Heart left ventricle (tissue), 16 donors: ENCODE data around the gene ARAP3. TPM values are rescaled to one million over a fixed set of nuclear protein-coding genes. Genes with fewer than 3 reads are reported as not detected.

Experiments
- ATAC-seq, 4 donors: fragments of 200-7000 bp; cut with Tn5 transposase; one replicate each; pipeline ENCODE4 v1.9.1; 2020 to 2022; ENCODE audit warnings: moderate library complexity in 4 of 4, mild to moderate bottlenecking in 3 of 4, moderate number of reproducible peaks in 1 of 4
- DNase-seq, 5 donors: peaks; one replicate each; pipeline ENCODE4 v3.0.0-alpha.2; 2020
- H3K27ac ChIP-seq, 12 donors: fragments of 200-600 bp; sonication (generic) in 4 of 12; one replicate each; pipeline versions ENCODE4 v1.5.0 to v1.8.0; 2016 to 2022; ENCODE audit warnings: mild to moderate bottlenecking in 2 of 12
- H3K27me3 ChIP-seq, 9 donors: fragments of 200-600 bp; sonication (generic) in 2 of 9; one replicate each; pipeline versions ENCODE4 v1.5.1 to v1.8.0; 2016 to 2022; ENCODE audit warnings: mild to moderate bottlenecking in 3 of 9
- H3K36me3 ChIP-seq, 9 donors: fragments of 200-600 bp; sonication (generic) in 2 of 9; one replicate each; pipeline versions ENCODE4 v1.5.0 to v1.8.0; 2018 to 2022; ENCODE audit warnings: mild to moderate bottlenecking in 2 of 9
- H3K4me1 ChIP-seq, 12 donors: fragments of 200-600 bp; sonication (generic) in 4 of 12; one replicate each; pipeline versions ENCODE4 v1.5.0 to v1.8.0; 2016 to 2022; ENCODE audit warnings: mild to moderate bottlenecking in 3 of 12
- H3K4me3 ChIP-seq, 12 donors: fragments of 200-600 bp; sonication (generic) in 4 of 12; one replicate each; pipeline versions ENCODE4 v1.5.0 to v1.8.0; 2017 to 2022; ENCODE audit warnings: mild to moderate bottlenecking in 9 of 12, moderate library complexity in 4 of 12
- H3K9me3 ChIP-seq, 12 donors: fragments of 200-600 bp; sonication (generic) in 4 of 12; one replicate each; pipeline versions ENCODE4 v1.5.0 to v1.8.0; 2016 to 2022; ENCODE audit warnings: mild to moderate bottlenecking in 1 of 12
- CTCF ChIP-seq, 12 donors: fragments of 200-600 bp; sonication (generic) in 4 of 12; IDR thresholded peaks; one replicate each; pipeline versions ENCODE4 v1.5.0 to v1.8.0; 2018 to 2022; ENCODE audit warnings: antibody characterized with exemption in 12 of 12, mild to moderate bottlenecking in 5 of 12
- POLR2A ChIP-seq, 2 donors: fragments of 450-650 bp; IDR thresholded peaks; one replicate each; pipeline ENCODE4 v1.6.1; 2017; ENCODE audit warnings: antibody characterized with exemption in 2 of 2, mild to moderate bottlenecking in 2 of 2, moderate library complexity in 2 of 2
- WGBS, 4 donors: extraction: QIAGEN DNeasy Blood & Tissue Kit in 2 of 4; methylation state at CpG; one replicate each; pipeline versions ENCODE4 v1.1.5 to v1.1.7; 2013 to 2018; 5-methylcytosine and 5-hydroxymethylcytosine counted together
- intact Hi-C, 10 donors: fragments of 100-400 bp; cut with DNase I; formaldehyde crosslinking; loops; one replicate each; pipeline versions ENCODE4 v1.11.1 to v1.14.2; 2022
- polyA plus RNA-seq, 2 donors: library from polyadenylated mRNA; stranded (reverse); fragments of 200-250 nt; gene quantifications; one replicate each; pipeline ENCODE4 v1.2.3, GENCODE V29; 2013
- total RNA-seq, 9 donors: library from RNA; depleted of rRNA in 2 of 9; stranded (reverse); fragments of >200 nt in 2 of 9; fragmentation: NEBNext Ultra II Directional in 3 of 9; extraction: Animal tissue kit (Norgen Biotek cat#: 25700) in 3 of 9; gene quantifications; one replicate each; pipeline versions ENCODE4 v1.1.0 to v1.2.4, GENCODE V29; 2016 to 2023
- donor health status: ischemic (EF 13 %, LVEDD 7.1; RV severe dilation, severe dysfunction).
- donor health status: healthy with polysubstance abuse.
- donor health status: DM: no; HTN: yes; CAD: no.
- donor health status: DM: no; HTN: no; CAD: no.
- donor health status: ischemic (EF 25% LVEDD 6.9; RV normal size, moderate dysfunction).
- donor health status: ischemic (EF 25% LVEDD 5.7; RV mildly dilated, moderate dysfunction).
- donor health status: healthy.
- donor health status: DM: yes; HTN: yes; CAD: no.
- donor health status: ischemic (EF 35%, LVEDD 5.7; RV mildly dilated, moderate dysfunction).
- donor health status: nonischemic (EF 11% LVEDD 7.7; RV severe dilation, severe dysfunction).
- donor health status: DM: yes; HTN: yes; CAD: no.
- donor health status: PGD.
- donor health status: ischemic (EF 29% LVEDD 5.4; RV normal size, mild dysfunction).
- donor health status: nonischemic (EF 23%, LVEDD 6.1; RV moderate dilation, normal function).

ARAP3 gene
- total and polyA plus RNA-seq, 11 donors: 8.9 to 20.5 (median 13.8) TPM

GRCh38 chr5:141672071-141672840, 9.8 kb downstream of the ARAP3 start:
- 93 to 94% (median 94%) methylated on average over 21 to 23 of the region's 23 CpGs for WGBS, 4 donors
- Histone ChIP-seq H3K4me1 (peaks cover 0 to 12% (median 0%) of the 10 kb centered on the region in 12 donors), H3K36me3 (peaks cover 0 to 71% (median 36%) of the 10 kb centered on the region in 9 donors), H3K27me3 (no peaks in the 10 kb centered on the region), H3K4me3 (no peak overlapping the region), H3K27ac (no peak overlapping the region), H3K9me3 (no peaks in the 10 kb centered on the region)
- intact Hi-C loops: no loop called here
- DNase-seq (no peak), ATAC-seq (peak in 1 of 4 donors; percentile 17)
- TF ChIP-seq POLR2A (IDR thresholded peaks at IDR 0.05): no peak
- no peak for TF ChIP-seq CTCF (IDR thresholded peaks at IDR 0.05)

- H3K36me3 ChIP-seq: peaks cover 0 to 71% (median 38%) of the 10 kb centered on the region in 9 donors
- no peaks in the 10 kb centered on the region for H3K27me3 ChIP-seq
- no peaks in the 10 kb centered on the region for H3K9me3 ChIP-seq
- intact Hi-C loops: no loop called here
- peaks cover 0 to 12% (median 0%) of the 10 kb centered on the region in 12 donors for H3K4me1 ChIP-seq
- no peak overlapping the region for H3K4me3 ChIP-seq
- ATAC-seq (no peak), DNase-seq (no peak)
- 83 to 87% (median 86%) methylated on average over 4 of the region's 4 CpGs for WGBS, 4 donors
- TF ChIP-seq CTCF (IDR thresholded peaks at IDR 0.05) (no peak), POLR2A (IDR thresholded peaks at IDR 0.05) (no peak)
- H3K27ac ChIP-seq: no peak overlapping the region
Observed at GRCh38 chr5:141669520-141669919, 12.5 kb downstream of the ARAP3 start.

- intact Hi-C loops: no loop called here
- Histone ChIP-seq H3K4me3 (no peak overlapping the region), H3K9me3 (no peaks in the 10 kb centered on the region), H3K4me1 (peaks cover 0 to 12% (median 0%) of the 10 kb centered on the region in 12 donors), H3K27me3 (no peaks in the 10 kb centered on the region), H3K36me3 (peaks cover 0 to 73% (median 45%) of the 10 kb centered on the region in 9 donors), H3K27ac (no peak overlapping the region)
- ATAC-seq: no peak
- TF ChIP-seq CTCF (IDR thresholded peaks at IDR 0.05) (no peak), POLR2A (IDR thresholded peaks at IDR 0.05) (no peak)
- no peak for DNase-seq
- 71 to 83% (median 77%) methylated on average over 8 of the region's 8 CpGs for WGBS, 4 donors
Observed at GRCh38 chr5:141668601-141669265, 13.3 kb downstream of the ARAP3 start.
